Measurements from ENCODE around the gene PSRC1.
A peak's percentile ranks its signal among the peaks of the same experiment; 100 is the strongest.

Gene PSRC1

GRCh38 chr1:109300650-109301151 lies 17.8 kb upstream of the PSRC1 start:
- Histone ChIP-seq H3K27ac (ENCODE audit: low read length, poor library complexity, severe bottlenecking) (no peak overlapping the region), H3K4me3 (ENCODE audit: insufficient read depth in 1 of 2, low read depth in 1 of 2, low read length in 2 of 2) (no peak overlapping the region), H3K9ac (ENCODE audit: low read length) (no peak overlapping the region), H2AFZ (ENCODE audit: low read depth, low read length) (no peak overlapping the region), H3K79me1 (replicated peaks; ENCODE audit: low read length, poor library complexity, severe bottlenecking) (no peaks in the 10 kb centered on the region), H2AK5ac (ENCODE audit: low read length, severe bottlenecking) (peak overlapping the region; percentile 49), H3K4me2 (ENCODE audit: low read length, poor library complexity, severe bottlenecking) (no peak overlapping the region), H2BK5ac (ENCODE audit: low read depth, low read length, poor library complexity, severe bottlenecking) (no peak overlapping the region), H4K91ac (ENCODE audit: low read length) (peak overlapping the region; percentile 25), H2BK120ac (ENCODE audit: low read depth, low read length) (no peak overlapping the region), H3K27me3 (ENCODE audit: control insufficient read depth in 1 of 2, insufficient read depth in 1 of 2, low read length in 2 of 2) (peaks cover 0 to 17% of the 10 kb centered on the region in 2 experiments), H3K23ac (ENCODE audit: low read length in 2 of 2) (no peak overlapping the region), H3K14ac (ENCODE audit: low read length in 2 of 2) (no peak overlapping the region), H2BK12ac (ENCODE audit: low read length in 2 of 2) (peak overlapping the region; percentile 1 to 38), H4K8ac (ENCODE audit: low read length) (no peak overlapping the region), H3K4ac (ENCODE audit: low read depth in 1 of 2, low read length in 2 of 2) (no peak overlapping the region), H3K36me3 (ENCODE audit: control insufficient read depth in 1 of 2, insufficient read depth in 2 of 2, low read depth in 1 of 2, low read length in 2 of 2) (no peaks in the 10 kb centered on the region), H2BK15ac (ENCODE audit: low read depth, poor library complexity, severe bottlenecking) (no peak overlapping the region), H3K9me3 (ENCODE audit: control insufficient read depth, low read length) (no peaks in the 10 kb centered on the region), H3K4me1 (ENCODE audit: control insufficient read depth, insufficient read depth, low read depth, low read length) (peaks cover 17% of the 10 kb centered on the region), H3K18ac (ENCODE audit: low read depth in 1 of 2, low read length in 2 of 2) (peak overlapping the region; percentile 5 to 19)
- 89% methylated on average over 16 of the region's 16 CpGs for WGBS
- no peak for DNase-seq

- peaks cover 0 to 22% of the 10 kb centered on the region in 2 experiments for H3K27me3 ChIP-seq (ENCODE audit: control insufficient read depth in 1 of 2, insufficient read depth in 1 of 2, low read length in 2 of 2)
- H2BK12ac ChIP-seq (ENCODE audit: low read length in 2 of 2): peak overlapping the region; percentile 85 to 90
- H3K4me2 ChIP-seq (ENCODE audit: low read length, poor library complexity, severe bottlenecking): no peak overlapping the region
- H3K18ac ChIP-seq (ENCODE audit: low read depth in 1 of 2, low read length in 2 of 2): peak overlapping the region; percentile 74 to 88
- peak overlapping the region; percentile 60 for H2BK15ac ChIP-seq (ENCODE audit: low read depth, poor library complexity, severe bottlenecking)
- H3K36me3 ChIP-seq (ENCODE audit: control insufficient read depth in 1 of 2, insufficient read depth in 2 of 2, low read depth in 1 of 2, low read length in 2 of 2): no peaks in the 10 kb centered on the region
- H2AK5ac ChIP-seq (ENCODE audit: low read length, severe bottlenecking): peak overlapping the region; percentile 49
- peak overlapping the region in 1 of 2 experiments; percentile 77 for H3K4ac ChIP-seq (ENCODE audit: low read depth in 1 of 2, low read length in 2 of 2)
- no peak overlapping the region for H3K9ac ChIP-seq (ENCODE audit: low read length)
- no peak overlapping the region for H2AFZ ChIP-seq (ENCODE audit: low read depth, low read length)
- 90% methylated on average over 20 of the region's 20 CpGs for WGBS
- H3K79me1 ChIP-seq (replicated peaks; ENCODE audit: low read length, poor library complexity, severe bottlenecking): no peaks in the 10 kb centered on the region
- peak overlapping the region in 1 of 2 experiments; percentile 16 for H3K4me3 ChIP-seq (ENCODE audit: insufficient read depth in 1 of 2, low read depth in 1 of 2, low read length in 2 of 2)
- H4K8ac ChIP-seq (ENCODE audit: low read length): peak overlapping the region; percentile 54
- DNase-seq: peak; percentile 28
- no peak overlapping the region for H3K23ac ChIP-seq (ENCODE audit: low read length in 2 of 2)
- H4K91ac ChIP-seq (ENCODE audit: low read length): peak overlapping the region; percentile 87
- H3K9me3 ChIP-seq (ENCODE audit: control insufficient read depth, low read length): no peaks in the 10 kb centered on the region
- H2BK120ac ChIP-seq (ENCODE audit: low read depth, low read length): no peak overlapping the region
- H2BK5ac ChIP-seq (ENCODE audit: low read depth, low read length, poor library complexity, severe bottlenecking): no peak overlapping the region
- peak overlapping the region in 1 of 2 experiments; percentile 56 for H3K14ac ChIP-seq (ENCODE audit: low read length in 2 of 2)
- H3K4me1 ChIP-seq (ENCODE audit: control insufficient read depth, insufficient read depth, low read depth, low read length): peaks cover 17% of the 10 kb centered on the region
- peak overlapping the region; percentile 10 for H3K27ac ChIP-seq (ENCODE audit: low read length, poor library complexity, severe bottlenecking)
Measured at GRCh38 chr1:109299558-109300343, 16.8 kb upstream of the PSRC1 start.

- no peak overlapping the region for H3K4me2 ChIP-seq (ENCODE audit: low read length, poor library complexity, severe bottlenecking)
- no peak overlapping the region for H2AK5ac ChIP-seq (ENCODE audit: low read length, severe bottlenecking)
- H3K27ac ChIP-seq (ENCODE audit: low read length, poor library complexity, severe bottlenecking): peak overlapping the region; percentile 46
- H3K4me1 ChIP-seq (ENCODE audit: control insufficient read depth, insufficient read depth, low read depth, low read length): peaks cover 17% of the 10 kb centered on the region
- peak overlapping the region; percentile 77 for H2BK120ac ChIP-seq (ENCODE audit: low read depth, low read length)
- DNase-seq: peak; percentile 89
- 52% methylated on average over 11 of the region's 11 CpGs for WGBS
- H4K91ac ChIP-seq (ENCODE audit: low read length): peak overlapping the region; percentile 64
- peaks cover 0 to 16% of the 10 kb centered on the region in 2 experiments for H3K27me3 ChIP-seq (ENCODE audit: control insufficient read depth in 1 of 2, insufficient read depth in 1 of 2, low read length in 2 of 2)
- H2BK12ac ChIP-seq (ENCODE audit: low read length in 2 of 2): peak overlapping the region; percentile 14 to 90
- no peaks in the 10 kb centered on the region for H3K36me3 ChIP-seq (ENCODE audit: control insufficient read depth in 1 of 2, insufficient read depth in 2 of 2, low read depth in 1 of 2, low read length in 2 of 2)
- peak overlapping the region; percentile 29 for H2BK15ac ChIP-seq (ENCODE audit: low read depth, poor library complexity, severe bottlenecking)
- H3K18ac ChIP-seq (ENCODE audit: low read depth in 1 of 2, low read length in 2 of 2): peak overlapping the region in 1 of 2 experiments; percentile 85
- H3K9me3 ChIP-seq (ENCODE audit: control insufficient read depth, low read length): no peaks in the 10 kb centered on the region
- H3K9ac ChIP-seq (ENCODE audit: low read length): peak overlapping the region; percentile 38
- H3K4me3 ChIP-seq (ENCODE audit: insufficient read depth in 1 of 2, low read depth in 1 of 2, low read length in 2 of 2): peak overlapping the region in 1 of 2 experiments; percentile 16
- no peak overlapping the region for H3K23ac ChIP-seq (ENCODE audit: low read length in 2 of 2)
- H4K8ac ChIP-seq (ENCODE audit: low read length): peak overlapping the region; percentile 45
- no peak overlapping the region for H3K14ac ChIP-seq (ENCODE audit: low read length in 2 of 2)
- no peak overlapping the region for H2BK5ac ChIP-seq (ENCODE audit: low read depth, low read length, poor library complexity, severe bottlenecking)
- H3K4ac ChIP-seq (ENCODE audit: low read depth in 1 of 2, low read length in 2 of 2): peak overlapping the region in 1 of 2 experiments; percentile 94
- no peaks in the 10 kb centered on the region for H3K79me1 ChIP-seq (replicated peaks; ENCODE audit: low read length, poor library complexity, severe bottlenecking)
- no peak overlapping the region for H2AFZ ChIP-seq (ENCODE audit: low read depth, low read length)
Measured at GRCh38 chr1:109298666-109299557, 16.0 kb upstream of the PSRC1 start.
